Transverse colon (tissue), 4 donors: Measurements from ENCODE around the gene SDK1.

ENCODE experiments used
- CTCF ChIP-seq, 5 experiments: fragments of 200-600 bp in 3 of 5; fragments of 450-650 bp in 2 of 5; sonication (generic) in 3 of 5; IDR thresholded peaks; 1 replicate in 2 of 5; 2 replicates in 3 of 5; pipeline ENCODE4 v1.5.1; 2016 to 2017; ENCODE audit warnings: antibody characterized with exemption in 5 of 5, inconsistent platforms in 3 of 5, mild to moderate bottlenecking in 2 of 5, moderate library complexity in 1 of 5
- EP300 ChIP-seq: sonication (generic); formaldehyde crosslinking; IDR thresholded peaks from one replicate; pipeline ENCODE4 v1.6.1; 2017; ENCODE audit warnings: antibody characterized with exemption, low read depth
- POLR2A ChIP-seq: fragments of 450-650 bp; IDR thresholded peaks from one replicate; pipeline ENCODE4 v1.6.1; 2016; ENCODE audit warnings: antibody characterized with exemption, mild to moderate bottlenecking, moderate library complexity
- POLR2AphosphoS5 ChIP-seq, 3 donors: sonication (generic); formaldehyde crosslinking; IDR thresholded peaks; one replicate each; pipeline ENCODE4 v1.6.1; 2016; ENCODE audit warnings: antibody characterized with exemption in 3 of 3

DNA sequence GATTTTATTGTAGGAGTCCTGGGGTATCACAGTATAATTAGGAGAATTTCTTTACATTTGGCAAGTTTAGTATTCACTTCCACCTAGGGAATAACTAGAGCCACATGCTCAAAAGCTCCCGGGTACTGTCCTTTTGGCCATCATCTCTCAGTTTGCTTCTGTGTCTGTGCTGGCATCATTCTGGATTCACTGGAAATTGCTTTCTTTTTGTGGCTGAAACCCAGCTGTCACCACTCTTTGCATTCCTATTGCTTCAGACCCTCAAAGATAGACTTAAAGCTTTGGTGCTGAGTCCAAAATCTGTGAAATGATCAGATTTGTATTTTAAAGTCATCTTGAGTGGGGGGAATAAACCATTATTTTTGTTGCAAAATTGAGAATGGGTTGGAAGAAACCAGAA, 8.9 kb downstream of the SDK1 start:
- TF ChIP-seq POLR2A (no peak), CTCF (IDR thresholded peaks at IDR 0.05) (no peak), EP300 (no peak), POLR2AphosphoS5 (IDR thresholded peaks at IDR 0.05) (no peak)
